Liver (tissue), 9 donors: Measurements from ENCODE around the gene MRPL40. TPM values are rescaled to one million over a fixed set of nuclear protein-coding genes. Genes with fewer than 3 reads are reported as not detected.

ENCODE experiments used
- DNase-seq: peaks from one replicate; pipeline ENCODE4 v3.0.0-alpha.2; 2017; ENCODE audit warnings: low spot score
- H3K27ac ChIP-seq, 2 donors: one replicate each; pipeline ENCODE4 v1.7.0; 2013; ENCODE audit warnings: inconsistent platforms in 2 of 2, low read length in 2 of 2, control low read depth in 1 of 2, low read depth in 1 of 2, mild to moderate bottlenecking in 1 of 2
- H3K27me3 ChIP-seq, 4 donors: one replicate each; pipeline versions ENCODE4 v1.6.1 to v1.7.0; 2013; ENCODE audit warnings: low read length in 3 of 4, inconsistent platforms in 1 of 4, mild to moderate bottlenecking in 1 of 4, moderate library complexity in 1 of 4; ENCODE audit not compliant: control insufficient read depth in 4 of 4, insufficient read depth in 4 of 4
- H3K36me3 ChIP-seq, 4 donors: one replicate each; pipeline versions ENCODE4 v1.6.1 to v1.7.0; 2013; ENCODE audit warnings: low read length in 3 of 4, mild to moderate bottlenecking in 3 of 4, low read depth in 1 of 4, moderate library complexity in 1 of 4; ENCODE audit not compliant: control insufficient read depth in 4 of 4, insufficient read depth in 3 of 4
- H3K4me1 ChIP-seq, 4 donors: one replicate each; pipeline versions ENCODE4 v1.6.1 to v1.7.0; 2013; ENCODE audit warnings: low read length in 3 of 4, mild to moderate bottlenecking in 3 of 4, moderate library complexity in 1 of 4; ENCODE audit not compliant: control insufficient read depth in 4 of 4, insufficient read depth in 4 of 4
- H3K4me3 ChIP-seq, 3 donors: one replicate each; pipeline versions ENCODE4 v1.6.1 to v1.7.0; 2013; ENCODE audit warnings: low read length in 3 of 3, control low read depth in 1 of 3, low read depth in 1 of 3, mild to moderate bottlenecking in 1 of 3
- H3K9ac ChIP-seq, 2 donors: one replicate each; pipeline ENCODE4 v1.7.0; 2013; ENCODE audit warnings: low read length in 2 of 2, mild to moderate bottlenecking in 2 of 2, moderate library complexity in 2 of 2, control low read depth in 1 of 2, low read depth in 1 of 2
- H3K9me3 ChIP-seq, 4 donors: one replicate each; pipeline versions ENCODE4 v1.6.1 to v1.7.0; 2013; ENCODE audit warnings: low read length in 3 of 4; ENCODE audit not compliant: control insufficient read depth in 4 of 4
- CTCF ChIP-seq: fragments of 150-350 bp; IDR thresholded peaks from 2 replicates; pipeline ENCODE4 v1.5.1; 2017; ENCODE audit warnings: improper control_type of control experiment, low read depth, low read length; ENCODE audit not compliant: missing input control
- FOXA1 ChIP-seq: IDR thresholded peaks from 2 replicates; pipeline ENCODE4 v1.6.1; 2016; ENCODE audit warnings: antibody characterized with exemption
- FOXA2 ChIP-seq: IDR thresholded peaks from 2 replicates; pipeline ENCODE4 v1.6.1; 2016; ENCODE audit warnings: antibody characterized with exemption
- GABPA ChIP-seq, 2 donors: IDR thresholded peaks in 1 of 2; conservative IDR thresholded peaks in 1 of 2; 2 replicates each; pipeline ENCODE4 v1.6.1; 2016; ENCODE audit warnings: antibody characterized with exemption in 2 of 2, mild to moderate bottlenecking in 1 of 2, moderate library complexity in 1 of 2
- HNF4A ChIP-seq, 2 donors: conservative IDR thresholded peaks; 2 replicates each; pipeline ENCODE4 v1.6.1; 2016; ENCODE audit warnings: antibody characterized with exemption in 2 of 2, mild to moderate bottlenecking in 2 of 2
- HNF4G ChIP-seq: IDR thresholded peaks from 2 replicates; pipeline ENCODE4 v1.6.1; 2016; ENCODE audit warnings: antibody characterized with exemption
- JUND ChIP-seq, 2 donors: IDR thresholded peaks; 2 replicates each; pipeline ENCODE4 v1.6.1; 2016; ENCODE audit warnings: antibody characterized with exemption in 2 of 2
- NR2F2 ChIP-seq: IDR thresholded peaks from 2 replicates; pipeline ENCODE4 v1.6.1; 2016; ENCODE audit warnings: antibody characterized with exemption
- REST ChIP-seq: IDR thresholded peaks from 2 replicates; pipeline ENCODE4 v1.6.1; 2016; ENCODE audit warnings: antibody characterized with exemption, mild to moderate bottlenecking
- RXRA ChIP-seq, 2 donors: IDR thresholded peaks; 2 replicates each; pipeline ENCODE4 v1.6.1; 2017 to 2018; ENCODE audit warnings: antibody characterized with exemption in 2 of 2, mild to moderate bottlenecking in 1 of 2
- SP1 ChIP-seq: IDR thresholded peaks from 2 replicates; pipeline ENCODE4 v1.6.1; 2018; ENCODE audit warnings: antibody characterized with exemption, mild to moderate bottlenecking
- TAF1 ChIP-seq: conservative IDR thresholded peaks from 2 replicates; pipeline ENCODE4 v1.6.1; 2016; ENCODE audit warnings: antibody characterized with exemption, mild to moderate bottlenecking
- YY1 ChIP-seq: IDR thresholded peaks from 2 replicates; pipeline ENCODE4 v1.6.1; 2016; ENCODE audit warnings: antibody characterized with exemption, mild to moderate bottlenecking
- WGBS: extraction: QIAGEN DNeasy Blood & Tissue Kit; methylation state at CpG from one replicate; pipeline ENCODE4 v1.1.7; 2013; 5-methylcytosine and 5-hydroxymethylcytosine counted together
- polyA plus RNA-seq, 2 donors: library from polyadenylated mRNA; stranded (reverse) in 1 of 2; unstranded in 1 of 2; fragments of 200-250 nt in 1 of 2; fragments of >200 nt in 1 of 2; fragmentation: Nextera tagmentation in 1 of 2; extraction: Ambion mirVana in 1 of 2; gene quantifications; one replicate each; pipeline versions ENCODE4 v1.2.1 to v1.2.3, GENCODE V29; 2013 to 2015
- total RNA-seq, 2 donors: library from RNA; depleted of rRNA; stranded (reverse); fragments of >200 nt; gene quantifications; one replicate each; pipeline ENCODE4 v1.2.3, GENCODE V29; 2014
- TF ChIP-seq, protein P1 (sequence below): IDR thresholded peaks from 2 replicates; pipeline ENCODE4 v1.6.1; 2016; ENCODE audit warnings: antibody characterized with exemption
- TF ChIP-seq, protein P2 (sequence below): IDR thresholded peaks from 2 replicates; pipeline ENCODE4 v1.6.1; 2016; ENCODE audit warnings: antibody characterized with exemption
- TF ChIP-seq, protein P3 (sequence below): IDR thresholded peaks from 2 replicates; pipeline ENCODE4 v1.6.1; 2016; ENCODE audit warnings: antibody characterized with exemption
- donor health status: healthy.
- donor health status: healthy.
- donor health status: healthy.
- donor health status: healthy.
- donor health status: healthy.

MRPL40 gene
- total and polyA plus RNA-seq, 4 donors: 11.3 to 52.0 (median 27.7) TPM

- H3K4me3 ChIP-seq: no peak overlapping the region
- H3K4me1 ChIP-seq: peaks cover 0 to 4% (median 0%) of the 10 kb centered on the region in 4 donors
- no peak overlapping the region for H3K9ac ChIP-seq
- no peak overlapping the region for H3K27ac ChIP-seq
- no peaks in the 10 kb centered on the region for H3K27me3 ChIP-seq
- DNase-seq: no peak
- 96% methylated on average over 7 of the region's 7 CpGs for WGBS
- TF ChIP-seq, protein P1, sequence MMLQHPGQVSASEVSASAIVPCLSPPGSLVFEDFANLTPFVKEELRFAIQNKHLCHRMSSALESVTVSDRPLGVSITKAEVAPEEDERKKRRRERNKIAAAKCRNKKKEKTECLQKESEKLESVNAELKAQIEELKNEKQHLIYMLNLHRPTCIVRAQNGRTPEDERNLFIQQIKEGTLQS: no peak
- TF ChIP-seq NR2F2 (no peak), CTCF (no peak), HNF4G (no peak), FOXA2 (no peak), YY1 (no peak), FOXA1 (no peak), RXRA (IDR thresholded peaks at IDR 0.05) (no peak), SP1 (no peak), JUND (IDR thresholded peaks at IDR 0.05) (no peak), REST (no peak), GABPA (IDR thresholded peaks at IDR 0.05 in 1 of 2, conservative IDR thresholded peaks at IDR 0.05 in 1 of 2) (no peak), TAF1 (no peak), HNF4A (conservative IDR thresholded peaks at IDR 0.05) (no peak)
- TF ChIP-seq, protein P2, sequence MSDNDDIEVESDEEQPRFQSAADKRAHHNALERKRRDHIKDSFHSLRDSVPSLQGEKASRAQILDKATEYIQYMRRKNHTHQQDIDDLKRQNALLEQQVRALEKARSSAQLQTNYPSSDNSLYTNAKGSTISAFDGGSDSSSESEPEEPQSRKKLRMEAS: no peak
- TF ChIP-seq, protein P3, sequence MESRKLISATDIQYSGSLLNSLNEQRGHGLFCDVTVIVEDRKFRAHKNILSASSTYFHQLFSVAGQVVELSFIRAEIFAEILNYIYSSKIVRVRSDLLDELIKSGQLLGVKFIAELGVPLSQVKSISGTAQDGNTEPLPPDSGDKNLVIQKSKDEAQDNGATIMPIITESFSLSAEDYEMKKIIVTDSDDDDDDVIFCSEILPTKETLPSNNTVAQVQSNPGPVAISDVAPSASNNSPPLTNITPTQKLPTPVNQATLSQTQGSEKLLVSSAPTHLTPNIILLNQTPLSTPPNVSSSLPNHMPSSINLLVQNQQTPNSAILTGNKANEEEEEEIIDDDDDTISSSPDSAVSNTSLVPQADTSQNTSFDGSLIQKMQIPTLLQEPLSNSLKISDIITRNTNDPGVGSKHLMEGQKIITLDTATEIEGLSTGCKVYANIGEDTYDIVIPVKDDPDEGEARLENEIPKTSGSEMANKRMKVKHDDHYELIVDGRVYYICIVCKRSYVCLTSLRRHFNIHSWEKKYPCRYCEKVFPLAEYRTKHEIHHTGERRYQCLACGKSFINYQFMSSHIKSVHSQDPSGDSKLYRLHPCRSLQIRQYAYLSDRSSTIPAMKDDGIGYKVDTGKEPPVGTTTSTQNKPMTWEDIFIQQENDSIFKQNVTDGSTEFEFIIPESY: no peak
- peaks cover 16 to 84% (median 71%) of the 10 kb centered on the region in 4 donors for H3K36me3 ChIP-seq
- H3K9me3 ChIP-seq: no peaks in the 10 kb centered on the region
Observed at GRCh38 chr22:19387575-19387974, 44.8 kb upstream of the MRPL40 start.

DNA sequence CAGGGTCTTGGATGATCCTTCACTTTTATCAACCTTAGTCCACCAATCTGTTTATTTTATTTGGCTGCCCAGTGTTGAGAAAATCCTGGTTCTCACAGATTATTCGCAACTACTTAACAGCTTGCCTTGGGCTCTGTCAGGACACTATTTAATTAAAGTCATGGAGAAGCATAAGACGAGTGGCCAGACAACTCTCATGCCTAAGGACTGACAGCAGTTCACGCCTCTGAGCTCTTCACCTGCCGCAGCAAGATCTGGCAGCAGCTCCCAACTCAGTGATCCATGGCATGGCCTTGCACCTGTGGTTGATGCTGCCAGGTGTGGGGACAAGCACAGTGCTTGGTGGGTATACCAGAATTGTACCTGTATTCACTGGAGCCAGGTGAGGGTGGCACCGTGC is 38.6 kb upstream of the MRPL40 start:
- H3K27ac ChIP-seq: no peak overlapping the region
- no peak for DNase-seq
- H3K4me1 ChIP-seq: peaks cover 0 to 4% (median 0%) of the 10 kb centered on the region in 4 donors
- H3K9me3 ChIP-seq: no peaks in the 10 kb centered on the region
- no peak overlapping the region for H3K4me3 ChIP-seq
- no peak for TF ChIP-seq HNF4A (conservative IDR thresholded peaks at IDR 0.05)
- TF ChIP-seq NR2F2: no peak
- TF ChIP-seq HNF4G: no peak
- no peak for TF ChIP-seq RXRA (IDR thresholded peaks at IDR 0.05)
- 80% methylated on average over 5 of the region's 5 CpGs for WGBS
- H3K9ac ChIP-seq: no peak overlapping the region
- H3K36me3 ChIP-seq: peaks cover 34 to 82% (median 70%) of the 10 kb centered on the region in 4 donors
- no peaks in the 10 kb centered on the region for H3K27me3 ChIP-seq
